Purkinje cell (primary cell): Measurements from ENCODE around the gene PRKCG. TPM values are rescaled to one million over a fixed set of nuclear protein-coding genes. Genes with fewer than 3 reads are reported as not detected.

Experiments
- polyA plus RNA-seq: library from polyadenylated mRNA; unstranded; fragments of >200 nt; fragmentation: Nextera tagmentation; gene quantifications from 2 replicates; pipeline ENCODE4 v1.2.1, GENCODE V29; 2014

Gene PRKCG
- polyA plus RNA-seq: 286 and 411 TPM in 2 replicates

DNA sequence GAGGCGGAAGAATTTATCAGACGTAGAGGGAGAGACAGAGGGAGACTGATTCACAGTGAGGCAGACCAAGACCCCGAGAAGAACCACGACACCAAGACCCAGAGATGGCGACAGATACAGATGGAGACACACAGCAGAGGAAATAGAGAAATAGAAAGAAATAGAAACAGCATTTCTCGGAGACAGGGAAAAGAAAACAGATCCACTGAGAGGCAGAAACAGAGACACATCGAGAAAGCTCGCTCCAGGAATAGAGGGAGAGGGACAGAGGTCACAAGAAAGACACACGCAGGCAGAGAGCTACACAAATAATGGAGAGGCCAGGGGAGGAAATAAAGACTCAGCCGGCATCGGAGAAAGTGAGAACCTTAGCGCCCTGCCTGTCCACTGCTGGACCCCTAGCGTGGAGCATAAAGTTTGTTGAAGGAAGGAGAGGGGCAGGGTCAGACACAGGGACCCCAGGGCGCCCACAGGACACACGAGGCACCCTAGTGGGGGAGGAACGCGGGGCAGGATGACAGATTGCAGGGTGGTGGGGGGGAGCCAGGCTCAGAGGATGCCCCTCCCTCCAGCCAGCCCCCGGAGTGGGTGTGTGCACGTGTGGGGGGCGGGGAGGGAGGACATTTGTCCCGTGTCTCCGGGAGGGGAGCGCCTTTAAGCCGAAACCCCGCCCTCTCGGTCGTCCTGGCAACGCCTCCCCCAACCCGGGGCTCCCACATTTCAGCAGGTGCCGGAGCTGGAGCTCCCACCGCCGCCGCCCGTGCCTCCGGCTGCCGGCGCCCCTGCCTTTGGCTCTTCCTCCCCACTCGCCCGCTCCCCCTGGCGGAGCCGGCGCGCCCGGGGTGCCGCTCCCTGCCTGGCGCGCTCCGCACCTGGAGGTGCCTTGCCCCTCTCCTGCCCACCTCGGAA lies at the start of gene PRKCG:
Gene PRKCG, plus strand, starts transcription at position 716 of the 909 bp plus-strand sequence. CDS start 298 bp downstream, outside the sequence.

GRCh38 chr19:53867225-53868090 lies 14.5 kb upstream of the PRKCG start, which contains the start of gene MYADM:
TSS of gene MYADM (plus strand) at chr19:53867883. CDS start at chr19:53873530, 5,647 bp downstream.

GRCh38 chr19:53908935-53909415 lies 27.0 kb downstream of the PRKCG start, which contains the start of gene CACNG7:
TSS of gene CACNG7 (plus strand) at chr19:53909278. CDS start at chr19:53912832, 3,554 bp downstream.

Other genes starting within 250 kb of the PRKCG start
- gene NLRP12, start 57.9 kb upstream of the PRKCG start, polyA plus RNA-seq: not detected in 2 replicates
- 13.6 and 14.8 TPM in 2 replicates for gene MYADM, start 14.3 kb upstream of the PRKCG start, polyA plus RNA-seq
- gene CACNG7, start 27.1 kb downstream of the PRKCG start, polyA plus RNA-seq: 1.7 and 1.8 TPM in 2 replicates
- gene CACNG8, start 80.7 kb downstream of the PRKCG start, polyA plus RNA-seq: 0.45 and 4.1 TPM in 2 replicates
- not detected in 2 replicates for gene CACNG6, start 109.4 kb downstream of the PRKCG start, polyA plus RNA-seq
- gene VSTM1, start 181.7 kb downstream of the PRKCG start, polyA plus RNA-seq: not detected in 2 replicates
- not detected in 2 replicates for gene TARM1, start 199.2 kb downstream of the PRKCG start, polyA plus RNA-seq
- not detected in 2 replicates for gene OSCAR, start 218.6 kb downstream of the PRKCG start, polyA plus RNA-seq
- gene NDUFA3, start 220.7 kb downstream of the PRKCG start, polyA plus RNA-seq: 1,121 and 1,868 TPM in 2 replicates
- 5.5 and 10.9 TPM in 2 replicates for gene TFPT, start 233.5 kb downstream of the PRKCG start, polyA plus RNA-seq
- 6.3 and 12.1 TPM in 2 replicates for gene PRPF31, start 233.6 kb downstream of the PRKCG start, polyA plus RNA-seq